HepG2 (cell line): ENCODE results near the gene IRX3. TPM values are rescaled to one million over a fixed set of nuclear protein-coding genes. Genes with fewer than 3 reads are reported as not detected.

Source experiments
- FOXK2 ChIP-seq: fragments of 450-650 bp; IDR thresholded peaks from 2 replicates; pipeline ENCODE4 v1.6.1; 2016
- NFAT5 ChIP-seq: sonication (generic); formaldehyde crosslinking; IDR thresholded peaks from 2 replicates; pipeline ENCODE4 v1.4.0; 2020; ENCODE audit warnings: missing genetic modification reagents
- RARG ChIP-seq: sonication (generic); formaldehyde crosslinking; IDR thresholded peaks from 2 replicates; pipeline ENCODE4 v1.4.0; 2020; ENCODE audit warnings: low read depth, mild to moderate bottlenecking, missing genetic modification reagents
- ZKSCAN5 ChIP-seq: sonication (generic); formaldehyde crosslinking; IDR thresholded peaks from 2 replicates; pipeline ENCODE4 v1.5.1; 2020; ENCODE audit warnings: mild to moderate bottlenecking, missing genetic modification reagents
- ZNF407 ChIP-seq: sonication (generic); formaldehyde crosslinking; IDR thresholded peaks from one replicate; pipeline ENCODE4 v1.5.1; 2020; ENCODE audit warnings: mild to moderate bottlenecking, missing genetic modification reagents; ENCODE audit errors: not compliant biosample characterization
- ZNF549 ChIP-seq: sonication (generic); formaldehyde crosslinking; IDR thresholded peaks from 2 replicates; pipeline ENCODE4 v1.5.0; 2020; ENCODE audit warnings: missing genetic modification reagents
- polyA plus RNA-seq, 8 experiments: library from polyadenylated mRNA; depleted of rRNA in 3 of 8; stranded (reverse) in 7 of 8; unstranded in 1 of 8; fragments of >200 nt; fragmentation: Illumina TruSeq in 4 of 8; extraction: Trizol in 4 of 8; gene quantifications; 2 replicates each; pipeline versions ENCODE4 v1.2.1 to v1.2.3, GENCODE V29; 2011 to 2016; ENCODE audit warnings: low read depth in 4 of 8, missing spikeins in 1 of 8, mixed read lengths in 1 of 8; ENCODE audit not compliant: insufficient read depth in 1 of 8
- total RNA-seq, 5 experiments: library from RNA; depleted of rRNA; stranded (reverse); fragments of >200 nt; fragmentation: Illumina TruSeq; extraction: Trizol; gene quantifications; 2 replicates each; pipeline ENCODE4 v1.2.3, GENCODE V29; 2016; ENCODE audit warnings: low read depth in 1 of 5
- TF ChIP-seq, protein P1 (sequence below): sonication (generic); formaldehyde crosslinking; conservative IDR thresholded peaks from 2 replicates; pipeline ENCODE4 v1.4.0; 2020; ENCODE audit warnings: missing genetic modification reagents
- TF ChIP-seq, protein P2 (sequence below): sonication (generic); formaldehyde crosslinking; IDR thresholded peaks from 2 replicates; pipeline ENCODE4 v1.4.0; 2020; ENCODE audit warnings: missing genetic modification reagents

IRX3 gene
- total and polyA plus RNA-seq, 2 of the 13 experiments (the other 11 are each of a cell fraction or from before 2014, with no cell fraction given), result 9.2 to 16.4 TPM

DNA sequence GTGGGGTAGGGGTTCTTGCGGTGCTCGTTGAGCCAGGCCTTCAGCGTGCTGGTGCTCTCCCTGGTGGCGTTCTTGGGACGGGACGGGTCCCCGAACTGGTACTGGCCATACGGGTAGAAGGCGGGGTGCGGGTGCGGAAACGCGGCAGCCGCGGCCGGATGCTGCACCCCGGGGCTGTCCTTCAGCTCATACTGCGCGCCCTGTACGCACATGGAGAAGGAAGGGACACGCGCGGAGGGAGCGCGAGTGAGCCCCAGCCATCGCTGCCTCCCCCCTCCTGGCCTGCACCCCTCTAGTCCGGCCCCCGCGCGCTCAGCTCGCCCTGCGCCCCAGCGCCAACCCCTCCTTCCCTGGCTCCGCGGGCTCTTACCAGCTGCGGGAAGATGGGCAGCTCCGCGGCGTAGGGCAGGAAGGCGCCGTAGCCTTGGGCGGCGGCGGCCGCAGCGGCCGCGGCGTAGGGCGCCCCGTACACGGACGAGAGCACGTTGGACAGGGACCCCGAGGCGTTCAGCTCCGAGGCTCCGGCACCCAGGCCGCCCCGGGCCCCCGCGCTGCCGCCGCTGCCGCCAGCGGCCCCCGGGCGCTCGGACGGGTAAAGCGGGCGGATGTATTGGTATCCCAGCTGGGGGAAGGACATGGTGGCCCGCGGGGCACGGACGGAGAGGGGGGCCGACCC lies 1.0 kb downstream of the IRX3 start (continued):
- TF ChIP-seq ZNF407 (CRISPR knock-in tag), result no peak
- no peak; the same call in 1 of the 2 replicates for TF ChIP-seq NFAT5 (CRISPR knock-in tag)
- no peak for TF ChIP-seq ZNF549
- TF ChIP-seq FOXK2, result no peak
- no peak for TF ChIP-seq RARG (CRISPR knock-in tag)
- TF ChIP-seq, protein P1, sequence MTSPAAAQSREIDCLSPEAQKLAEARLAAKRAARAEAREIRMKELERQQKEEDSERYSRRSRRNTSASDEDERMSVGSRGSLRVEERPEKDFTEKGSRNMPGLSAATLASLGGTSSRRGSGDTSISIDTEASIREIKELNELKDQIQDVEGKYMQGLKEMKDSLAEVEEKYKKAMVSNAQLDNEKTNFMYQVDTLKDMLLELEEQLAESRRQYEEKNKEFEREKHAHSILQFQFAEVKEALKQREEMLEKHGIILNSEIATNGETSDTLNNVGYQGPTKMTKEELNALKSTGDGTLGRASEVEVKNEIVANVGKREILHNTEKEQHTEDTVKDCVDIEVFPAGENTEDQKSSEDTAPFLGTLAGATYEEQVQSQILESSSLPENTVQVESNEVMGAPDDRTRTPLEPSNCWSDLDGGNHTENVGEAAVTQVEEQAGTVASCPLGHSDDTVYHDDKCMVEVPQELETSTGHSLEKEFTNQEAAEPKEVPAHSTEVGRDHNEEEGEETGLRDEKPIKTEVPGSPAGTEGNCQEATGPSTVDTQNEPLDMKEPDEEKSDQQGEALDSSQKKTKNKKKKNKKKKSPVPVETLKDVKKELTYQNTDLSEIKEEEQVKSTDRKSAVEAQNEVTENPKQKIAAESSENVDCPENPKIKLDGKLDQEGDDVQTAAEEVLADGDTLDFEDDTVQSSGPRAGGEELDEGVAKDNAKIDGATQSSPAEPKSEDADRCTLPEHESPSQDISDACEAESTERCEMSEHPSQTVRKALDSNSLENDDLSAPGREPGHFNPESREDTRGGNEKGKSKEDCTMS (CRISPR knock-in tag), result no peak
- TF ChIP-seq ZKSCAN5 (CRISPR knock-in tag), result no peak
- TF ChIP-seq, protein P2, sequence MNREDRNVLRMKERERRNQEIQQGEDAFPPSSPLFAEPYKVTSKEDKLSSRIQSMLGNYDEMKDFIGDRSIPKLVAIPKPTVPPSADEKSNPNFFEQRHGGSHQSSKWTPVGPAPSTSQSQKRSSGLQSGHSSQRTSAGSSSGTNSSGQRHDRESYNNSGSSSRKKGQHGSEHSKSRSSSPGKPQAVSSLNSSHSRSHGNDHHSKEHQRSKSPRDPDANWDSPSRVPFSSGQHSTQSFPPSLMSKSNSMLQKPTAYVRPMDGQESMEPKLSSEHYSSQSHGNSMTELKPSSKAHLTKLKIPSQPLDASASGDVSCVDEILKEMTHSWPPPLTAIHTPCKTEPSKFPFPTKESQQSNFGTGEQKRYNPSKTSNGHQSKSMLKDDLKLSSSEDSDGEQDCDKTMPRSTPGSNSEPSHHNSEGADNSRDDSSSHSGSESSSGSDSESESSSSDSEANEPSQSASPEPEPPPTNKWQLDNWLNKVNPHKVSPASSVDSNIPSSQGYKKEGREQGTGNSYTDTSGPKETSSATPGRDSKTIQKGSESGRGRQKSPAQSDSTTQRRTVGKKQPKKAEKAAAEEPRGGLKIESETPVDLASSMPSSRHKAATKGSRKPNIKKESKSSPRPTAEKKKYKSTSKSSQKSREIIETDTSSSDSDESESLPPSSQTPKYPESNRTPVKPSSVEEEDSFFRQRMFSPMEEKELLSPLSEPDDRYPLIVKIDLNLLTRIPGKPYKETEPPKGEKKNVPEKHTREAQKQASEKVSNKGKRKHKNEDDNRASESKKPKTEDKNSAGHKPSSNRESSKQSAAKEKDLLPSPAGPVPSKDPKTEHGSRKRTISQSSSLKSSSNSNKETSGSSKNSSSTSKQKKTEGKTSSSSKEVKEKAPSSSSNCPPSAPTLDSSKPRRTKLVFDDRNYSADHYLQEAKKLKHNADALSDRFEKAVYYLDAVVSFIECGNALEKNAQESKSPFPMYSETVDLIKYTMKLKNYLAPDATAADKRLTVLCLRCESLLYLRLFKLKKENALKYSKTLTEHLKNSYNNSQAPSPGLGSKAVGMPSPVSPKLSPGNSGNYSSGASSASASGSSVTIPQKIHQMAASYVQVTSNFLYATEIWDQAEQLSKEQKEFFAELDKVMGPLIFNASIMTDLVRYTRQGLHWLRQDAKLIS (CRISPR knock-in tag), result peak; percentile 46; the same call in 1 of the 2 replicates
